Keratinocyte (primary cell): ENCODE results near the gene LTBP2. TPM values are rescaled to one million over a fixed set of nuclear protein-coding genes. Genes with fewer than 3 reads are reported as not detected.

Experiments used
- DNase-seq: peaks from one replicate; pipeline ENCODE4 v3.0.0-alpha.2; 2011; ENCODE audit warnings: low read depth, missing footprints, low spot score
- FAIRE-seq: peaks from 2 replicates; lab custom pipeline; 2011; peaks lifted over from hg19 to GRCh38; lab: Jason Lieb, UNC
- H2AFZ ChIP-seq: 2 replicates; pipeline ENCODE4 v1.6.0; 2012; ENCODE audit warnings: low read length, control low read depth, inconsistent platforms; ENCODE audit not compliant: control insufficient read depth
- H3K27ac ChIP-seq: 2 replicates; pipeline ENCODE4 v1.5.1; 2011; ENCODE audit warnings: low read length; ENCODE audit not compliant: control insufficient read depth, insufficient read depth
- H3K27me3 ChIP-seq: 3 replicates; pipeline ENCODE4 v1.6.0; 2011; ENCODE audit warnings: low read length; ENCODE audit not compliant: control insufficient read depth, insufficient read depth; ENCODE audit errors: extremely low read depth
- H3K36me3 ChIP-seq, 2 experiments: 2 replicates in 1 of 2; 3 replicates in 1 of 2; pipeline ENCODE4 v1.5.1; 2011; ENCODE audit warnings: low read length in 2 of 2, mild to moderate bottlenecking in 1 of 2; ENCODE audit not compliant: control insufficient read depth in 2 of 2, insufficient read depth in 2 of 2; ENCODE audit errors: extremely low read depth in 1 of 2
- H3K4me1 ChIP-seq: 3 replicates; pipeline ENCODE4 v1.5.1; 2011; ENCODE audit warnings: low read length; ENCODE audit not compliant: control insufficient read depth, insufficient read depth; ENCODE audit errors: extremely low read depth
- H3K4me2 ChIP-seq: 3 replicates; pipeline ENCODE4 v1.6.0; 2011; ENCODE audit warnings: low read depth, low read length; ENCODE audit not compliant: control insufficient read depth, insufficient read depth; ENCODE audit errors: extremely low read depth
- H3K4me3 ChIP-seq, 3 experiments: fragments of 200-600 bp in 1 of 3; sonication (generic) in 1 of 3; 2 replicates in 2 of 3; 3 replicates in 1 of 3; pipeline ENCODE4 v1.5.1; 2011 to 2016; ENCODE audit warnings: low read length in 3 of 3, mild to moderate bottlenecking in 3 of 3, control low read depth in 2 of 3, inconsistent platforms in 1 of 3, low read depth in 1 of 3, mixed read lengths in 1 of 3, mixed run types in 1 of 3, moderate library complexity in 1 of 3; ENCODE audit not compliant: control insufficient read depth in 2 of 3, insufficient read depth in 2 of 3; ENCODE audit errors: extremely low read depth in 1 of 3
- H3K79me2 ChIP-seq: 2 replicates; pipeline ENCODE4 v1.6.0; 2012; ENCODE audit warnings: low read length; ENCODE audit not compliant: control insufficient read depth, insufficient read depth
- H3K9ac ChIP-seq: 3 replicates; pipeline ENCODE4 v1.6.0; 2011; ENCODE audit warnings: low read length; ENCODE audit not compliant: control insufficient read depth, insufficient read depth; ENCODE audit errors: extremely low read depth
- H3K9me1 ChIP-seq: 3 replicates; pipeline ENCODE4 v1.6.0; 2011; ENCODE audit warnings: low read length; ENCODE audit not compliant: control insufficient read depth, insufficient read depth; ENCODE audit errors: extremely low read depth
- H3K9me3 ChIP-seq: 2 replicates; pipeline ENCODE4 v1.5.1; 2012; ENCODE audit warnings: low read depth, low read length; ENCODE audit not compliant: control insufficient read depth
- H4K20me1 ChIP-seq: 3 replicates; pipeline ENCODE4 v1.6.0; 2011; ENCODE audit warnings: low read length; ENCODE audit not compliant: control insufficient read depth, insufficient read depth; ENCODE audit errors: extremely low read depth
- EZH2 ChIP-seq: IDR thresholded peaks from one replicate; pipeline ENCODE4 v1.6.1; 2012; ENCODE audit warnings: inconsistent platforms, mild to moderate bottlenecking, low read length, moderate library complexity
- dilution Hi-C: fragments of 300-500 bp; cut with MboI; formaldehyde crosslinking; loops from one replicate; pipeline ENCODE4 v1.7.0; 2020; ENCODE audit warnings: low sequenced_read_pairs; ENCODE audit not compliant: extremely low pct_ligation_motif_present
- polyA plus RNA-seq, 5 experiments: library from polyadenylated mRNA; depleted of rRNA in 3 of 5; stranded (reverse) in 3 of 5; stranded (forward) in 1 of 5; unstranded in 1 of 5; fragments of >200 nt; gene quantifications; 1 replicate in 1 of 5; 2 replicates in 3 of 5; 3 replicates in 1 of 5; pipeline versions ENCODE4 v1.2.1 to v1.2.3, GENCODE V29; 2011 to 2012; ENCODE audit warnings: missing spikeins in 2 of 5, low read depth in 1 of 5, low replicate concordance in 1 of 5
- TF ChIP-seq, protein P1 (sequence below), 3 experiments: IDR thresholded peaks in 1 of 3; conservative IDR thresholded peaks in 1 of 3; optimal IDR thresholded peaks in 1 of 3; 2 replicates in 2 of 3; 3 replicates in 1 of 3; pipeline versions ENCODE3 to v1.5.1; 2011; ENCODE audit warnings: low read length in 3 of 3, mild to moderate bottlenecking in 3 of 3, moderate library complexity in 2 of 3, control low read depth in 1 of 3, inconsistent platforms in 1 of 3; ENCODE audit not compliant: insufficient read depth in 2 of 3; ENCODE audit errors: extremely low read depth in 1 of 3

Gene LTBP2
- polyA plus RNA-seq, 1 donor (not counting 4 experiments of a cell fraction or from before 2014, with no cell fraction given): 23.9 TPM

- H3K4me1 ChIP-seq: peaks cover 78% of the 10 kb centered on the region
These were observed 3.7 kb upstream of the LTBP2 start for GRCh38 chr14:74615735-74616134.

GRCh38 chr14:74614508-74615495, 2.8 kb upstream of the LTBP2 start:
- Histone ChIP-seq H3K4me2 (peak overlapping the region; percentile 61), H4K20me1 (no peaks in the 10 kb centered on the region), H3K4me3 (peak overlapping the region in 1 of 3 experiments; percentile 22), H3K79me2 (peaks cover 26% of the 10 kb centered on the region), H3K27ac (peak overlapping the region; percentile 8), H3K36me3 (no peaks in the 10 kb centered on the region), H3K9ac (no peak overlapping the region), H3K9me1 (no peaks in the 10 kb centered on the region), H3K9me3 (no peaks in the 10 kb centered on the region), H3K27me3 (no peaks in the 10 kb centered on the region), H3K4me1 (peaks cover 78% of the 10 kb centered on the region), H2AFZ (no peak overlapping the region)
- DNase-seq (no peak), FAIRE-seq (peak; percentile 44)
- dilution Hi-C loops: no loop called here
- no peak for TF ChIP-seq EZH2
- TF ChIP-seq, protein P1, sequence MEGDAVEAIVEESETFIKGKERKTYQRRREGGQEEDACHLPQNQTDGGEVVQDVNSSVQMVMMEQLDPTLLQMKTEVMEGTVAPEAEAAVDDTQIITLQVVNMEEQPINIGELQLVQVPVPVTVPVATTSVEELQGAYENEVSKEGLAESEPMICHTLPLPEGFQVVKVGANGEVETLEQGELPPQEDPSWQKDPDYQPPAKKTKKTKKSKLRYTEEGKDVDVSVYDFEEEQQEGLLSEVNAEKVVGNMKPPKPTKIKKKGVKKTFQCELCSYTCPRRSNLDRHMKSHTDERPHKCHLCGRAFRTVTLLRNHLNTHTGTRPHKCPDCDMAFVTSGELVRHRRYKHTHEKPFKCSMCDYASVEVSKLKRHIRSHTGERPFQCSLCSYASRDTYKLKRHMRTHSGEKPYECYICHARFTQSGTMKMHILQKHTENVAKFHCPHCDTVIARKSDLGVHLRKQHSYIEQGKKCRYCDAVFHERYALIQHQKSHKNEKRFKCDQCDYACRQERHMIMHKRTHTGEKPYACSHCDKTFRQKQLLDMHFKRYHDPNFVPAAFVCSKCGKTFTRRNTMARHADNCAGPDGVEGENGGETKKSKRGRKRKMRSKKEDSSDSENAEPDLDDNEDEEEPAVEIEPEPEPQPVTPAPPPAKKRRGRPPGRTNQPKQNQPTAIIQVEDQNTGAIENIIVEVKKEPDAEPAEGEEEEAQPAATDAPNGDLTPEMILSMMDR (optimal IDR thresholded peaks at IDR 0.05 in 1 of 3, IDR thresholded peaks at IDR 0.05 in 1 of 3, conservative IDR thresholded peaks at IDR 0.05 in 1 of 3; ENCODE audit: extremely low read depth in 1 of 3, insufficient read depth in 2 of 3, low read length in 3 of 3): no peak

More at GRCh38 chr14:74615735-74616134, 3.7 kb upstream of the LTBP2 start:
- DNase-seq: no peak
- Histone ChIP-seq H3K9me3 (no peaks in the 10 kb centered on the region), H3K9ac (no peak overlapping the region), H3K36me3 (no peaks in the 10 kb centered on the region), H3K4me3 (peak overlapping the region; percentile 9 to 28 (median 11)), H3K4me2 (peak overlapping the region; percentile 54), H2AFZ (no peak overlapping the region), H3K79me2 (peaks cover 17% of the 10 kb centered on the region), H3K9me1 (no peaks in the 10 kb centered on the region), H4K20me1 (no peaks in the 10 kb centered on the region), H3K27ac (peak overlapping the region; percentile 82), H3K27me3 (no peaks in the 10 kb centered on the region)
- FAIRE-seq: no peak
- TF ChIP-seq, protein P1 (optimal IDR thresholded peaks at IDR 0.05 in 1 of 3, IDR thresholded peaks at IDR 0.05 in 1 of 3, conservative IDR thresholded peaks at IDR 0.05 in 1 of 3; ENCODE audit: extremely low read depth in 1 of 3, insufficient read depth in 2 of 3, low read length in 3 of 3): no peak
- dilution Hi-C loops: no loop called here
